NCI-H2081 (cell line): ENCODE measurements around the gene KNTC1.
"Not testable (repeated sequence)": the region's sequence is repeated elsewhere in the genome, so short reads cannot be mapped to it uniquely, and the experiment has no call there.

Experiments used
- DNase-seq, 2 experiments: peaks; one replicate each; lab custom pipeline; 2025; lab: John Stamatoyannopoulos, UW

Gene KNTC1

DNA sequence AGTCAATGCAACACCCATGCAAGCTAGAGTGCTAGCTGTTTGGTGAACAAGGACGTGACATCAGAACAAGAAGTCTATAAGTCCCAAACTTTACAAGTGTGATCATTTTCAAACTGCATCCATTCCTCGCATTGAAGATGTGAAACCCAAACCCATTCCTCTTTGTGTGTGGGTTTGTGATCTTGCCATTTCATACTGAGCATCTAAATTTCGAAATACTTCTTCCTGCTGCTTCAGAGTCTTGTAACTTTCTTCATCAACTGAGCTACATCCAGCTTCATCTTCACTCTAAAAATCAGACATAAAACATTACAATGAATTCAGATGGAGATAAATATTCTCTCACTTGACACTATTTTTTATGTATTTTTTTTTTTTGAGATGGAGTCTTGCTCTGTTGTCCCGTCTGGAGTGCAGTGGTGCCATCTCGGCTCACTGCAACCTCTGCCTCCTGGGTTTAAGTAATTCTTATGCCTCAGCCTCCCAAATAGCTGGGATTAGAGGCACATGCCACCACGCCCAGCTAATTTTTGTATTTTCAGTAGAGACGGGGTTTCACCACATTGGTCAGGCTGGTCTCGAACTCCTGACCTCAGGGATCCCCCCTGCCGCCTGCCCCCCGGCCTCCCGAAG is 21.5 kb upstream of the KNTC1 start:
- no peak for DNase-seq

DNA sequence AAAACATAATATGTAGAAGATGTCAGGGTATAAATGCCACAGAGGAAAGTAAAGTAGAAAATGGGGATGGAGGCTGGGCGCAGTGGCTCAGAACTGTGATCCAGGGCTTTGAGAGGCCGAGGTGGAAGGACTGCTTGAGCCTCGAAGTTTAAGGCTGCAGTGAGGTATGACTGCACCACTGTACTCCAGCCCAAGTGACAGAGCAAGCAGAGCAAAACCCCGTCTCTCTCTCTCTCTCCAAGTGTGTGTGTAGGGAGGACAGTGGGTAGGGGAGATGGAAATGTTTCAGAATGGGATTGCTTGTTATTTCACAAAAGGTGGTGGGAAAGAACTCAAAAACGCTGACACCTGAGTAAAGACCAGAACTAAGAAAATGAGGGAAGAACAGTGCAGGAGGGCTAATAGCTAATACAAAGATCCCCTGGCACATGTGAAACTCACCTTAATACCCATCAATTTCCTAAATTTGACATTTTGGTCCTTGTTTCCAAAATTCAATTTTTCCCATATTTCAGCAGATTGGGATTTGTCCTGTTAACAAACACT is 20.6 kb upstream of the KNTC1 start:
- DNase-seq = no peak

DNA sequence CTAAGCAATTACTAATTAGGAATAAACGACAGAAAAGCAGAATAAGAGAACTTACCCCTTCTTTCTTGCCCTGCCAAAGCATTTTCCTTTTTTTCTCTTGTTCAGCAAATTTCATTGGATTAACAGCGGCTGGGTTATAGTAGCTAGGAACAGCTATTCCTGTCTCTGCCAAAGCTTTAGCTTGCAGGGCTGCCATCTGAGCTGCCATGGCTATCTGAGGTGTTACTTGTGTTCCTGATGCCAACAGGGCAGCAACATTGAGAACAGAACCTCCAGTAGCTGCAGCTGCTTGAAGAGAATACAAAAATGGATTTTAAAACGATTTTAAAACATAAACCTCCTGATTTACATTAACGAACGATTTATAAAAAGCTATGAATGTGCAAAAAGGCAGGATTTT is 18.9 kb upstream of the KNTC1 start:
- no peak for DNase-seq

DNA sequence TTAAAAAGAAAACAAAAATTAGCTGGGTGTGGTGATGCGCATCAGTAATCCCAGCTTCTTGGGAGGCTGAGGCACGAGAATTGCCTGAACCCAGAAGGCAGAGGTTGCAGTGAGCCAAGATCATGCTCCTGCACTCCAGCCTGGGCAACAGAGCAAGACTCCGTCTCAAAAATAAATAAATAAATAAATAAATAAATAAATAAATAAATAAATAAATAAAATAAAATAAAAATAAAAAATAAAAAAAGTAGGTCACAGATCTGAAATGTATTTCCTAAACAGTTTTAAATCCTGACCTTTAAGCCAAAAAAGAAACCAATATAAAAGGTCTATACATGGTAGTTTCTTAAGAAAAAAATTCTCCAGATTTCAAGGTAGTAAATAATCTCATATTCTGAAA is 14.0 kb upstream of the KNTC1 start:
- DNase-seq = not testable (repeated sequence)

DNA sequence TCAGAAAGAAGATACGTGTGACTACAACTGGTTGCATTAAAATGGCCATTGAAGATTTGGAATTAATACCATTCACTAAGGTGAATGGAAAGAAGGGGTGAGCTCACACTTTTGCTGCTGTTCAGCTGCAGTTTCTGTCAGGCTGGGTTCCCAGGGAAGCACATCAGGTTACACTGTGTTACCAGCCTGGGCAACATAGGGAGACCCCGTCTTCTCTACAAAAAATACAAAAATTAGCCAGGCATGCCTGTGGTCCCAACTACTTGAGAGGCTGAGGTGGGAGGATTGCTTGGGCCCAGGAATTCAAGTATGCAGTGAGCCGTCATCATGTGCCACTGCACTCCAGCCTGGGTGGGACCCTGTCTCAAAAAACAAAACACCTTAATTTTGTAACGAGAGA is 13.4 kb upstream of the KNTC1 start:
- no peak for DNase-seq

DNA sequence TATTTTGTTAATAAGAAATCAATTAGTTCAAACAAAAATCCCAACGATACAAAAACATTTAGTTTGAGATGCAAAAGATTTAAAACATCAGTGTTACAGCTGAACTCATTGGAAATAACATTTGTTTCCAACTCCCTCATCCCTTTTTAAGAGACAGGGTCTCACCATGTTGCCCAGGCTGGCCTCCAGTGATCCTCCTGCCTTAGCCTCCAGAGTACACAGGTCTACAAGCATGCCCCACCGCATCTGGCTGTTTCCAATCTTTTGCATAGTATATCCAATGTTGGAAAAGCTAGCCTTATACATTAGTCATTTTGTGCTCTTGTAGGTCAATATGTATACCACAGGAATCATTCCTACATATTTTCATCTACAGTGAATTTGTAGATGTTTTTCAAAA is 11.8 kb upstream of the KNTC1 start:
- no peak for DNase-seq

DNA sequence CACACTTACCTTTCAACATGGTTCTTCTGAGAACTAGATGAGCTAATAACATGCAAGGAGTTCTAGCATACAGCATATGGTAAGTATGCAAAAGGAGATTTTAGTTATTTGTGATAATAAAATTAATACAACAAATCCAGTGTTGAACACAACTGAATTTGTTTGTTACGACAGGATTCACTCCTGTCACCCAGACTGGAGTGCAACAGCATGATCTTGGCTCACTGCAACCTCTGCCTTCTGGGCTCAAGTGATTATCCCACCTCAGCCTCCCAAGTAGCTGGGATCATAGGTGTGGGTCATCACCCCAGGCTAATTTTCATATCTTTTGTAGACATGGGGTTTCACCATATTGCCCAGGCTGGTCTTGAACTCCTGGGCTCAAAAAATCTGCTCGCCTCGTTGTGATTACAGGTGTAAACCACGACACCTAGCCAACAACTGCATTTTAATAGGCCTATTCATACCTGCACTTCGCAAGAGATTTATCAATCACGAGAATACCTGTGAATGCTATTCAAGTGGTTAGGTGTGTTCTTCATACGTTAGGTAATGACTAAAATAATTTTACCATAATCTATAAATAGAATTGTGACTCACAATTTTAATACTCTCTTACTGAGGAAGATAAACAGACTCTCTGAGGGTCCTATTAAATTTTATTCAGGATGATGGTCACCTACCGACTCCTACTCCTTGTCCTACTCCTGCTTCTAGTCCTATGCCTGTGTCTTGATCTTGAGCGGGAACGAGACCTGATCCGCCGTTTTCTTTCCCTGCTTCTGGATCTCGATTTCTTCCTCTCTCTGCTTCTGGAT is 10.3 kb upstream of the KNTC1 start:
- no peak for DNase-seq

DNA sequence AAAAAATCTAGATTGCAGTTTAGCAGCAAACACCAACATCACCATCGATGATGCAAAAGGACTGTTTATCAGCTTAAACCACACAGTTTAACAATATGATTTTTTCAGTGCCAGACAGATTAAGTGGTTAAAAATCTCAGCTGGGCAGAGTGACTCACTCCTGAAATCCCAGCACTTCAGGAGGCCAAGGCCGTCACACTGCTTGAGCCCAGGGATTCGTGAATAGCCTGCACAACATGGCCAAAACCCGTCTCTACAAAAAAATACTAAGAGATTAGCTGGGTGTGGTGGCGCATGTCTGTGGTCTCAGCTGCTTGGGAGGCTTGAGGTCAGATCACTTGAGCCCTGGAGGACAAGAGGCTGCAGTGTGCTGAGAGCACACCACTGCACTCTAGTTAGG is 9.2 kb upstream of the KNTC1 start:
- no peak for DNase-seq

DNA sequence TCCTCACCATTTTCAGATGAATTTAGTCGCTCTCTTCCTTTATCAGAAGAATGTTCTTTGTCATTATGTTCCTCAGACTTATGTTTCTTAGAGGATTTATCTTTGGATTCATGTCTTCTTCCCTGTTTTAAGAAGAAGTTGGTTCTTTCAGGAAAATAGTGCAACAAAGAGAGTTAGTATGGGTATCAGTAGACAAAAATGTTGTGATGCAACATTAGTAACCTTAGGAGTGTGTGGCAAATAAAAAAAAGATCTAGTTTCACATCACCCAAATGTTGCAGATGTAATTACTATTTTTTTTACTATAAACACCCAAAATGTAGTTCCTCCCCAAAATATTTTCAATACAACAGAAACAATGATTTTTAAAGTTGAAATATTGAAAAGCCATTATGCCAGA is 8.1 kb upstream of the KNTC1 start:
- DNase-seq = no peak

DNA sequence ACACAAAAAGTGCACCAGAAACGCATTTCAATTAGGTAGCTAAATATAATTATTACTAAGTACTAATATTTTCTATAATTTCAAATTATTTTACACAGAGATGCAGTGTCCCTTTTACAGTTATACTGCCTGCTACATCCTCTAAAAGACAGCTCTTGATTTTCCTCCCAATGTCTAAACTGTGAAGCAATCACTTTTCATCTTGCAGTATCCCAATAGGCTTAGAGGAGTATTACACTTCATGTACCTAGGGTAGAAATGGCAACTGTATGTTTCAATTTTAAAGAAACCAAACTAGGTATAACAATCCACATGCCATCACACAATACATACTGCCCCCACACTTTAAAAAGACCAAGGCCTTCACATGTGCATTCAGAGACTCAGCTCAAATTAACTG is 7.6 kb upstream of the KNTC1 start:
- no peak for DNase-seq

DNA sequence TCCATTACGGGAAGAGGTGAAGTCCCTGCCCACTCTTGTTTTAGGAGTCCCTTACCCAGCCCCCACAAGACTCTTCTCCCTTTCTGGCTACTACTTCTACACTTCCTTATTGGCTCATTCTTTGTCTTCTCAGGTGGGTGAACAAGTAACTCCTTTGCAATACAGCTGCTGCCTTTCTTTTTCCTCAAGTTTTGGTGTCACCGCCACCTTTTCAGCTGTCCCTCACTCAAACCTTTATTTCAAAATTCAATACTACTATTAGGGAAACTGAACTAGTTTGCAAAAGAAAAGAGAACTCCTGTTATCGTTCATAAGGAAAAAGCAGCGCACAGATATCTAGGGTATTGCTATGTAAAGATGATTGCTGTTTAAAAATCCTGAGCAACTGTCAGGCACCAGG is 6.4 kb upstream of the KNTC1 start:
- DNase-seq = no peak

DNA sequence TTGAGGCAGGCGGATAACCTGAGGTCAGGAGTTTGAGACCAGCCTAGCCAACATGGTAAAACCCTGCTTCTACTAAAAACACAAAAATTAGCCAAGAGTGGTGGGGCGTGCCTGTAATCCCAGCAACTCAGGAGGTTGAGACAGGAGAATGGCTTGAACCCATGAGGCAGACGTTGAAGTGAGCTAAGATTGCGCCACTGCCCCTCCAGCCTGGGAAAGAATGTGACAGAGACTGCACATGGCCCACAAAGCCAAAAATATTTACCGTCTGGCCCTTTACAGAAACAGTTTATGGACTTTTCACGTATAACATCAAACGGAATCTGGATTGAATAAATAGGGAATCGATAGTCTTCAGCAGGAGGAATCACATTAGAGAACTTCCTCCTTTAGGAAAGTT is 3.8 kb upstream of the KNTC1 start:
- DNase-seq = no peak

DNA sequence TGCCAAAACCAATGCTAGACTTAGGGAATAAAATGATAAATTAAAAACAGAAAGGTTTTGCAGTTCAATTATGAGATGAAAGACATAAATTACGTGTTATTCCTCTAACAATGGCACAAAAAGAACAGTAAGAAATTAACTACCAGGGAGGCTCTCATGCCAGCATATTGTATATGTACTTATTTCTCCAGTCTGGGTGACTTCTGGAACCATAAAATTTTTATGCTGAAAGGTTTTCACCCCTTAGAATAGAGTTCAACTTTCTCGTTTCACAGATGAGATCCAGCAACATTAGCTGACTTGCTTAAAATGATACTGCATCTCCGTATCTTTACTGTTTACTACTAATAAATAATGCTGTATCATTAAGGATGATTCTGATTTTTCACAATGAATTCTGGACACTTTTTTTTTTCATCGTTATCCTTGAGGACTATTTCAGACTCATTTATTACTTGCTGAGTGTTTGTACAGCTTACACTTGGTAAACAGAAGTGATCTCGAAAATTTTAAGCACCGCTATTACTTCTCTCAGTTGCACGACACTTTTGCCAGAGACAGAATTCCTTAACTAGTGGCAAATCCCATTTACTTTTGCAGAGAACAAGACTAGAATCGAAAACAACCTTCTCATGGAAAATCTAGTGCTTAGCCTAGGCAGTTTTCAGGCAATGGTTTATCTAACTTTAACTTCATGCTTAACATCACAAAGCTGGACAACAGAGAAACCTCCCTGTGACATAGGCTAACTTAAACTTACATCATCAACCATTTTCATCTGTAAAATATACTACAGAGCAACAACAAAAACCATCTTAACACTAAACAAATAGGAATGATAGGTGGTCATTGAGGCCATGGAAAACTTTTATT is 3.0 kb upstream of the KNTC1 start:
- DNase-seq = no peak

DNA sequence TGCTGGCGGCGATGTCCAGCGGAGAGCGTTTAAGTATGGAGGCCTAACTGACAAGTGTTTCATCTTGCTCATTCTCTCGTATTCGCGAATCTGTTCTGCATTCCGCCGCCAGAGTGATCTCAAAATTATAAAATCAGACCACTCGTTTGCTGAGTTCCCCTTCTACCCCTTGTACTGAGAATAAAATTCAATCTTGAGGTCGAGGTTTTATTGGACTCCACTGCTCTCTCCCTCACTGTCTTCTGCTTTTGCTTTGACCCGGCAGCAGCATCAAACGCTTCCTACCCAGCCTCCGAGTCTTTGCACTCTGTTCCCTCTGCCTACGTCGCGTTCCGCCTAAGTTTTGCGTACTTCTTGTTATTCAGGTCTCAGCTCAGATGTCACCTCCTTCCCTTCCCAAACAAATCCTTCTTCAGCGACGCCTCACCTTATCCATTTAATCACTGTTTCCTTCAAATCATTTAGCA is 462 bp downstream of the KNTC1 start:
- DNase-seq = peak in 1 of 2 experiments; percentile 24

DNA sequence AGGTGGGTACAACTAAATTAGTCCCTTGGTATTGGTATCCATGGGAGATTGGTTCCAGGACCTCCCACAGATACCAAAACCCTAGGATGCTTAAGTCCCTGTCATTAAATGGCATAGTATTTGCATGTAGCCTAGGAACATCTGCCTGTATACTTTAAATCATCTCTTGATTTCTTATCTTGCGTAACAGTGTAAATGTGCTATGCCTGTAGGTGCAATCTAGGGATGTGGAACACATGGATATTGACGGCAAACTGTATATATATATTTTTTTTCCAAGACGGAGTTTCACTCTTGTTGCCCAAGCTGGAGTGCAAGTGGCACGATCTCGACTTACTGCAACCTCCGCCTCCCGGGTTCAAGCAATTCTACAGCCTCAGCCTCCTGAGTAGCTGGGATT is 1.5 kb downstream of the KNTC1 start:
- DNase-seq = no peak

DNA sequence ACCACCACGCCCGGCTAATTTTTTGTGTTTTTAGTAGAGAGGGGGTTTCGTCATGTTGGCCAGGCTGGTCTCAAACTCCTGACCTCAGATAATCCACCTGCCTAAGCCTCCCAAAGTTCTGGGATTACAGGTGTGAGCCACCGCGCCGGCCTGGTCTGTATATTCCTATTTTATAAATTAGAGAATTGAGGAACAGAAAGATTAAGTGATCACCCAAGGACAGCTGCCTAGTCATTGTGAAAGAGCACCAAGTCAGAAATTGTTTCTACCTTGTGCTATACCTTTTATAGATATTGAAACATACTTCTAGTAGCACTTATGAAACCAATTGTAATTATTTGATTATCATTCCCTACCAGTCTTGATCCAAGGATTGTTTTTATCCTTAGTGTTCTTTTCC is 1.9 kb downstream of the KNTC1 start:
- DNase-seq = no peak

DNA sequence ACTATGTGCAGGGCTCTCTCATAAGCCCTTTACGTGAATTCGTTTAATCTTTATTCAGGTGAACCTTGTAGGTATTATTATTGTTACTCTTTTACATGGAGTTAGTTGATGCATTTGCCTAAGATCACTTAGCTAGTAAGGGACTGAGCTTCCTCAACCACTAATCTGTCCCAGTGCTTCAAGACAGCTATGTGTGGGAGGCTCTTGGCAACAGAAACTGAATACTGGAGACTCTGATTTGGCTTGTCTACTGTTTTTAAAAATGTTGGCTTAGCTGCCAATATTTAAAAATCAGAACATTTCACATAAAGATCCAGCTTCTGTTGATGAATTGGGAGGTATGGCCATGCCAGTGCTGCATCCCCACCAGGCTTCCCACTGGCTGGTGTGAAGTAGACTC is 6.8 kb downstream of the KNTC1 start:
- DNase-seq = no peak

DNA sequence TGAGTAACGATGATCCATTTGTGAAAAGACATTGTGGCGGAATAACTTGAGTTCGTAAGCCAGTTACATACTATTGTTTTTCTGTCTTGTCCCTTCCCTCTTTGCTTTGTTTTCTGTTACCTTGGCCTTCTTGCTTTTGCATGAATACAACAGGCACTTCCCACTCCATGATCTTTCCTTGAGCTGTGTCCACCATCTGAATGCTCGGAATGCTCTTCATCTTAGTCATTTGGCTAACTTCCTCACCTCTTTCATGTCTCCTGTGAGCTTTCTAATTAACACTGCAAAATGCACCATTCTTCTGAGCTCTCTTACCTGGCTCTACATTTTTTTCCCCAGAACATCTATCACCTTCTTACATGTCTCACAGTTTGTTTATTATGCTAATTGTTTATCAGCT is 10.0 kb downstream of the KNTC1 start:
- DNase-seq = no peak

DNA sequence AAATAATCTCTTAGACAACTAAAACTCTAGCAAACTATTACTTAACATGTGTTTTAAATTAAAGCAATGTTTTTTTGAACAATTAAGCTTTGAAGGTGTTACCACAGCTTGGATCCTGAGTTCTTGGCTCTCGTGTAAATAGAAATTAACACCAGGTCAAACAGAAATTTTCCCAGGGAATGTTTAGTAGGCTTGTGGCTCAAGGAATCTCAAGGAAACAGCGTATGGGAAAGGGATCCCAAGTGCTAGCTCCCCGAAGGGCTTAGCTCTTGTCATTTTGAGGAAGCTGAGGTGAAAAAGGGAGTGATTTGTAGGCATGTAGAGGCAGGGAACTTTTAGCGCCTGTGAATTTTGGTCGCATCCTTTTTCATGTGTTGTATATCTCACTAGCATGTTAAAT is 11.4 kb downstream of the KNTC1 start:
- no peak for DNase-seq

DNA sequence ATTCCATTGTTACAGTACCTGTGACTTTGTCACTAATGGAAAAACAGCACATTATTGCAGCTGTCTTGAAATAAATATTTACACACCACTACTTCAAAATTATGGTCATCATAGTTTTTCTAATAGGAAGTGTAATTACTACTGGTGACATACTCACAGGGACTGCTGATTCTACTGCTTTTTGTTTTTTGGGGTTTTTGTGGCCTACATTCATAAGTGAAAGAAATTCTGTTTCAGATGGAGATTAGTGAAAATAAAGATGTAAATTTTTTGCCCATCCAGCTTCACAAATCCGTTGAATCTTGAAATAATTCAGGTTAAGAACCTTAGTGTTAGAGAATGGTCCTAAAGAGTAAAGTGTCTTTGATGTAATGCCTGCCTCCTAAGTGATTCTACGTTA is 17.5 kb downstream of the KNTC1 start:
- no peak for DNase-seq

DNA sequence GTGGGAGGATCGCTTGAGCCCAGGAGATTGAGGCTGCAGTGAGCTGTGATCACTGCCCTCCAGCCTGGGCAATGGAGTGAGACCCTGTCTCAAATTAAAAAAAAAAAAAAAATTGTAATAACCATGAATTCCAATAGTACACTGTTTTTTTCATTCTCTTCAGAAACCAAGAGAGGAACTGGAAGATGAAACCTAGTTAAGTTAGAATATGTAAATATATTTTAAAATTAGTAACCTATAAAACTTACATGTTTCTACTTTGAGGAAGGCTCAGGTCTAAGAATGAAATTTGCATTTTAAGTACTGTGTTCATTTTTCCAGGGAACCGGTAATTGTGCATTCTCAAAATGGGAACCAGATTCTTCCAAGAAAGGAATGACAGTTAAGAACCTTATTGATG is 18.8 kb downstream of the KNTC1 start:
- DNase-seq = no peak

DNA sequence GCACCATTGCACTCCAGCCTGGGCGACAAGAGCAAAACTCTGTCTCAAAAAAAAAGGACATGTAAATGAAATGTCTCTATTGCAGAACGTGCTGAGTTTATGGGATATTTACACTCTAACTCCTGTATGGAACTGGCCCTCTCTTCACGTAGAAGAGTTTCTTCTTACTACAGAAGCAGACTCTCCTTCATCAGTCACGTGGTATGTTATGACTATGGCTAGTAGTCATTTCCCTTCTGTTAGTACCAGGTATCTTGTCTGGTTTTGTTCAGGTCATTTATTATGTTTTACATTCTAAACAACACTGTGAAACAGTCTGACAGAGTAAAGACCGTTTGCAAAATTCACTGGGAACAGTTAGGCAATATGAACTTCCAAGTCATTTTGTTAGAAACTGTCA is 20.3 kb downstream of the KNTC1 start:
- DNase-seq = no peak
